HG03045 (cell line): ENCODE data around the gene S100A4.
"Not testable (repeated sequence)": the region's sequence is repeated elsewhere in the genome, so short reads cannot be mapped to it uniquely, and the experiment has no call there.

Source experiments
- ATAC-seq: cut with Tn5 transposase; IDR thresholded peaks from one replicate; pipeline ENCODE4 v1.9.1; 2021; ENCODE audit warnings: mild to moderate bottlenecking, moderate library complexity; ENCODE audit not compliant: unreplicated experiment

Gene S100A4

DNA sequence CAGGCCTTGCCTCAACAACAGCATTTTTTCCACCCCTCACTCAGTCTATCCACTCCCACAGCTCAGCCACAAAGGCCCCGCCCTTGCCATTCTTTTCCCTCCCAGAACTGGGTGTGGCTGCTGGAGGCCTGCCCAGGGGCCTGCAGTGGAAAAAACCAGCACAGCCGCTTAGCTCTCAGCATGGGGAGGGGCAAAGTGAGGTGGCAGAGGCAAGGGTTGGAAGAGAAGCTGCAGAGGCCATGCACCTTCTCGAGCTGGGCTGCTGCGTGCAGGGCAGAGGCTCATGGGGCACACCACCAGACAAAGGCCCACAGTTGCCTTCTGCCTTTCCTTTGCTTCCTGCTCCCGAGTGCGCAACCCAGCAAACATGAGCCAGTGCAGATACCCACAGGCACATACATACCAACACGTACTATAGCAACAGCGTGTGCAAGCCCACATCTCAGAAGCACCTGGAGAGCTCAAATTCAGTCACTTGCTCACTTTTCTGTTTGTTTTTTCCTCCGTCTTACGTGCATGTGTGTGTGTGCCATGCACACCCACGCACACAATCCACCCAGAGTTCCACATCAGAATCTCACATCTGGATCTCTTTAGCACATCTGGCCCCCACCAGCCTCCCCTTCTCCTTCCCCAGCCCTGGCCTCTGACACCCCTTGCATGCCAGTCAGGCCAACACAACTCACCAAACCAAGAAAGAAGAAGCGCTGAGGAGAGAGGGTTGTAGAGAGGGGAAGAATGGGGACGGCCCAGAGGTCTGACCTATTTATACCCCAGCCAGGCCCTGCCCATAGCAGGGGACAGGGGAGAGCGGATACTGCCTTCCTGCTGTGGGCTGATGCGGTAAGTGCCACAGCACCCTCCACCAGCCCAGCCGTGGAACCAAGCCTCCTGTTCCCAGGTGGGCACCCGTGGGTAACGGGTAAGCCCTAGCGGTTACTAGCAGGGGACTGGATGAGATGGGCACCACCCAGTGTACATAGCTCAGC lies at the start of gene S100A4:
S100A4 (minus strand) TSS at position 740 of the 989 bp plus-strand sequence. CDS start 1,012 bp downstream, outside the sequence.
- ATAC-seq: peak; percentile 69

DNA sequence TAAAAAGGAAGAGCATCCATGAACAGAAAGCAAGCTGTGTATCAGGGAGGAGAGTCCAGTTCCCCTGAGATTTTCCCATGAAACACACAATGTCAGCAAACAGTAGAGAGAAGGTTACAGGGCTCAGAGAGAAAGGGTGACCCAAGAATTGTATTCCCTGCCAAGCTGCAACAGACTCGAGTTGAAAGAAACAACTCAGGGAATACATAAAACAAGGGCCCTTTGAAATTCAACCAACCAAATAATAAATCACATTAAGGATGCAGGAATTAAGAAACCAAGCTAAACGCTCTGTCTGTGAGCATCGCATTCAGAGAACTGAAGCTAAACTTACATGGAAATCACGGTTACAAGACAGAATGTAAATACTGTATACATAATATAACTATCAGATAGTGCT lies 47.1 kb upstream of the S100A4 start:
- no peak for ATAC-seq

DNA sequence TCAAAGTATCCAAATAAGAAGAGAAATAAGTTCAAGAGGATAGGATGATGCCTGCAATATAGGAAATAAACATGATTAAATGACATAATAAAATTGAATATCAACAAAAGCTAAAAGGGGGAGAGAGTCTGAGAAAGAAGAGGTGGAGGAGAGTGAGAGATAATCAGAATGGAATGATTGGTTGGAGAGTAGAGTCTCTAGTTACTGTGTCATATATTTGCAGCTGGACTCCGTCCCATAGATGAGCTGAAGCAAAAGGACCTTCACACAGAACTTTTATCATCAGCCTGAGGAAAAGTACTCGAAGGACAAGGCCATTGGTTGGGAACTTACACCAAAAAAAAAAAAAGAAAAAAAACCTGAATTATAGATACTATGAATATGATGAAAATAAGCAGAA lies 42.9 kb upstream of the S100A4 start:
- no peak for ATAC-seq

DNA sequence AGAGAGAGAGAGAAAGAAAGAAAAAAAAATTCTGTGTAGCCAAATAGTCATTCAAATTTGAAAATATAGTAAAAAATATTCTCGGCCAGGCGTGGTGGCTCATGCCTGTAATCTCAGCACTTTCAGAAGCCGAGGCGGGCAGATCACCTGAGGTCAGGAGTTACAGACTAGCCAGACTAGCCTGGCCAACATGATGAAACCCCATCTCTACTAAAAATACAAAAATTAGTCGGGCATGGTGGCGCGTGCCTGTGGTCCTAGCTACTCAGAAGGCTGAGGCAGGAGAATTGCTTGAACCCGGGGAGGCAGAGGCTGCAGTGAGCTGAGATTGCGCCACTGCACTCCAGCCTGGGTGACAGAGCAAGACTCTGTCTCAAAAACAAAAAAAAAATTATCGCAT lies 42.4 kb upstream of the S100A4 start:
- not testable (repeated sequence) for ATAC-seq

DNA sequence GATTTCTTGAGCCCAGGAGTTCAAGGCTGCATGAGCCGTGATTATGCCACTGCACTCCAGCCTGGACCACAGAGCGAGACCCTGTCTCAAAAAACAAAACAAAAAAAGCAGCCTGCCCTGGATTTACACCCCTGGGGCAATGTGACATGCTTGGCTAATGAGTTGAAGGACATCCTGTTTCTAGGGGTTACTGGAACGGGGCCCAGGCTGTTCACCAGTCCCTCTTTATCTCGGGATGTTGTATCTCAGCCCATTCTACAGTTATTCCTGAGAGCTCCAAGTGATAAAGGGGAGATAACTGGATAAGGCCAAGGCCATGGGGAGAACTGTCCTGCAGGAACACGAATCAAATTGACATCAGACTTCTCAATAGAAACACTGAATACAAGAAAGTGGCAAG lies 41.7 kb upstream of the S100A4 start:
- no peak for ATAC-seq

DNA sequence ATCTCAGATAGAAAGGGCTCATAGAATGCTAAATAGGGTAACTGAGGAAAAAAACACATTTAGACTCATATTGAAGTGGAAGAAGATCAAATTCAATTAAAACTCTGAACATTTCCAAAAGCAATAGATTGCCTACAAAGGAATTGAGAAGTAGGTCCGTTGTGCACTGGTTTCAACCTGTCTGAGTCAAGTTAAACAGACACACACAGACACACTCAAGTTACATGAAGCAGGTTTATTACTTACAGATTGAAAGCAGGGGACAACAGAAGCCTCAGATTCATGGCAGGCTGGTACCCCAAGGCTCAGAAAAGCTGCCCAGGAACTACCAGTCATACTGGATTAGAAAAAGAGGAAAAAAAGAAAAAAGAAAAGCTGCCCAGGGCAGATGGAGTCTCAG lies 40.7 kb upstream of the S100A4 start:
- ATAC-seq: no peak

DNA sequence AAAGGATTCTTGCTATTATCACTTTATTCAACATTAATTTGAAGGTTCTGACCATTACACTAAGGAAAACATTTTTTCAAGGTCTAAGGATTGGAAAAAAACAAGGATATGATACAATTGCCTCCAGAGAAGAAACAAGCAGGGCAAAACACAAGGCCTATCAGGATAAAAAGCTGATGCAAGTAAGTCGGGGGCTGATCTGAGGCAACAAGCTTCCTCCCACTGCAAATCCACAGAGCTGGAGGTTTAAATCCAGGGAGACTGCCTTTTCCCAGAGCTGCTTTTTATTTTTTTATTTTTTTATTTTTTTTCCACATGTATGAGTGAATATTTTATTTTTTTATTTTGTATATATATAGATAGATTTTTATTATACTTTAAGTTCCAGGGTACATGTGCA lies 39.4 kb upstream of the S100A4 start:
- ATAC-seq: no peak

DNA sequence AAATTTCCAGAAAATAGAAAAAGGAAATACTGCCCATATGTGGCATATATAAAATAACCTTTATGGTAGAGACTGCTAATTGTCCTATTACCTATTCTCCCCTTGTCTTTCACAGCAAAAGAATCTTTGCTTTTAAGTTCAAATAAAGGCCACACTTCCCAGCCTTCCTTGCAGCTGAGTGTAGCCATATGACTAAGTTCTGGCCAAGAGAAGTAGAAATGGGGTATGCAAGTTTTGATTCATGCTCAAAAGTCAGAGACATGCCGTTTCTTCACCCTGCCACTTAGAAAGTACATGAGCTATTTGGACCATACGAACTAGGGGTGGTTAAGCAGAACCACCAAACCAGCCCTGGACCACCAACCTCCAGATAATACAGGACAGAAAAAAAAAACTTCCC lies 38.4 kb upstream of the S100A4 start:
- no peak for ATAC-seq

DNA sequence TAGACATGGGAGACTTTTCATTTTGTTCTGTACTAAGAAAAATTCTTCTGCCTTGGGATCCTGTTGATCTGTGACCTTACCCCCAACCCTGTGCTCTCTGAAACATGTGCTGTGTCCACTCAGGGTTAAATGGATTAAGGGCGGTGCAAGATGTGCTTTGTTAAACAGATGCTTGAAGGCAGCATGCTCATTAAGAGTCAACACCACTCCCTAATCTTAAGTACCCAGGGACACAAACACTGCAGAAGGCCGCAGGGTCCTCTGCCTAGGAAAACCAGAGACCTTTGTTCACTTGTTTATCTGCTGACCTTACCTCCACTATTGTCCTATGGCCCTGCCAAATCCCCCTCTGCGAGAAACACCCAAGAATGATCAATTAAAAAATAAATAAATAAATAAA lies 37.9 kb upstream of the S100A4 start:
- not testable (repeated sequence) for ATAC-seq

DNA sequence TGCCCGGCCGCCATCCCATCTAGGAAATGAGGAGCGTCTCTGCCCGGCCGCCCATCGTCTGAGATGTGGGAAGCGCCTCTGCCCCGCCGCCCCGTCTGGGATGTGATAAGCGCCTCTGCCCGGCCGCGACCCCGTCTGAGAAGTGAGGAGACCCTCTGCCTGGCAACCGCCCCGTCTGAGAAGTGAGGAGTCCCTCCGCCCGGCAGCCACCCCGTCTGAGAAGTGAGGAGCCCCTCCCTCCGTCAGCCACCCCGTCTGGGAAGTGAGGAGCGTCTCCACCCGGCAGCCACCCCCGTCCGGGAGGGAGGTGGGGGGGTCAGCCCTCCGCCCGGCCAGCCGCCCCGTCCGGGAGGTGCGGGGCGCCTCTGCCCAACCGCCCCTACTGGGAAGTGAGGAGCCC lies 37.2 kb upstream of the S100A4 start:
- ATAC-seq: not testable (repeated sequence)

DNA sequence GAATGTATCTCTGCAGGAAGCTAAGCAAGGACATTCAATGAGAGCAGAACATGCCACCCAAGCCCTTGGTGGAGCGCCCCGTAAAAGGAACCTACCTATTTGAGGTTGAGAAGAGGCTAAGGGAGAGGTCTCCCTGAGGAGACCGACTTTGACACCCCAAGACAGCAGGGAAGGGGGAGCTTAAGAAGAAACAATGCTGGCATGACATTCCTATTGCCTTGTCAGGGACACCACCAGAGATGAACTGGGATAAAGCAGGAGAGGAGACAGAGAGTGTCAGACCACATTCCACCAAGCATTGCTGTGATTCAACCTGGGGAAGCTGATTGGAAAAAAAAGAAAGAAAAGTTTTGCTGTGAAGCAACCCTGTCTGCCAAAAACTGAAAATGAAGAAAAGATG lies 33.3 kb upstream of the S100A4 start:
- ATAC-seq: no peak

DNA sequence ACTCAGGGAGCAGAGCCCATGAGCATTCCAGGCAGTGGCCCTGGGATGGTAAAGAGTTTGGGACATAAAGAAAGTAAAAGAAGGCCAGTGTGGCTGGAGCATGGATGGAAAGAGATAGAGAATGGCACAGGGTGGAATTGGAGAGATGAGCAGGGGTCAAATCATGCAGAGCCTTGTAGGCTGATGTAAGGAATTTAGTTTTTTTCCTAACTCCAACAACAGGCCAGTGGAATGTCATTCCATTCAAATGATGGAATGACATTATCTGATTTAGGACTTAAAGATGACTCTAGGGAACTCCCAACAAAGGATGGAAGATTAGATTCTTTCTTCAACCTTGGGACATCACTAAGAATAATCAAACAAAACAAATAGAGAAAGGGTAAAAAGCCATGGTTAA lies 32.9 kb upstream of the S100A4 start:
- ATAC-seq: no peak

DNA sequence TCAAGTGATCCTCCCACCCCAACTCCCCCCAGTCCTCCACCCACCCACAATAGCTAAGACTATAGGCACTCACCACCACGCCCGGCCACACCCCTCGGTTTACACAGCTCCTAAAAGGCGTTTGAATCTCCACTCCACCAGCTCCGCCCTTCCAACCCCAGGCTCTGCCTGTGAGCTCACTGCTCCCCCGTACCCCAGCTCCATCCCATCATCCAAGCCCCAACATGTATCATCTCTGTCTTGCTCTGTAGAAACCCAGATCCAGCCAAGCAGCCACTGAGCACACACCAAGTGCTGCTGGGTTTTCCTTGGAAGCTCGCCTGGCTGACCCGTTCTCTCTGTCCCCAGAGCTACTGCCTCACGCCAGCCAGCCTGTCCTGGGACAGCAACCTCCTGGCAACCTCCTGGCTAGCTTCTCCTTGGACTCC lies 32.0 kb upstream of the S100A4 start:
- no peak for ATAC-seq

DNA sequence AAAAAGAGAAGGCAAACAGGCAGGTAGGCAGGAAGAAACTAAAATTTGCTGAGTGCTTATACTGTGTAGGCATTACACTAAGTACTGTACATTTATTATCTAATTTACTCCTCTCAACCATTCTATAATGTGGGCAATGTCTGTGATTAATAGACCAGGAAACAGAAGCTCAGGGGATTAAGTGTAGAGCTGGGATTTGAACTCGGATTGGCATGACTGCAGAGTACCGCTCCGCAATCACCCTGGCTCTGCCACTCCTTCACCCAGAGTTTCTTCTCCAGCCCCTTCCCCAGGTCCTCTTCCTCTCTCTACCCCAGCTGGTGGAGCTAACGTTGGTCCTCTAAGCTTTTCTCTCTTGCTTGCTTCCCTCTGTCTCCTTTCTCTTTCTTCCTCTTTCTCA lies 31.5 kb upstream of the S100A4 start:
- ATAC-seq: no peak

DNA sequence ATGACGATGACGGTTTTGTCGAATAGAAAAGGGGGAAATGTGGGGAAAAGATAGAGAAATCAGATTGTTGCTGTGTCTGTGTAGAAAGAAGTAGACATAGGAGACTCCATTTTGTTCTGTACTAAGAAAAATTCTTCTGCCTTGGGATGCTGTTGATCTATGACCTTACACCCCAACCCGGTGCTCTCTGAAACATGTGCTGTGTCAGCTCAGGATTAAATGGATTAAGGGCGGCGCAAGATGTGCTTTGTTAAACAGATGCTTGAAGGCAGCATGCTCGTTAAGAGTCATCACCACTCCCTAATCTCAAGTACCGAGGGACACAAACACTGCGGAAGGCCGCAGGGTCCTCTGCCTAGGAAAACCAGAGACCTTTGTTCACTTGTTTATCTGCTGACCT lies 29.9 kb upstream of the S100A4 start:
- not testable (repeated sequence) for ATAC-seq

DNA sequence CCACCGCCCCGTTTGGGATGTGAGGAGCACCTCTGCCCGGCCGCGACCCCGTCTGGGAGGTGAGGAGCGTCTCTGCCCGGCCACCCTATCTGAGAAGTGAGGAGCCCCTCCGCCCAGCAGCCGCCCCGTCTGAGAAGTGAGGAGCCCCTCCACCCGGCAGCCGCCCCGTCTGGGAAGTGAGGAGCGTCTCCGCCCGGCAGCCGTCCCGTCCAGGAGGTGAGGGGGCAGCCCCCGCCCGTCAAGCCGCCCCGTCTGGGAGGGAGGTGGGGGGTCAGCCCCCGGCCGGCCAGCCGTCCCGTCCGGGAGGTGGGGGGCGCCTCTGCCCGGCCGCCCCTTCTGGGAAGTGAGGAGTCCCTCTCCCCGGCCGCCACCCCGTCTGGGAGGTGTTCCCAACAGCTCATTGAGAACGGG lies 29.5 kb upstream of the S100A4 start:
- ATAC-seq: not testable (repeated sequence)

DNA sequence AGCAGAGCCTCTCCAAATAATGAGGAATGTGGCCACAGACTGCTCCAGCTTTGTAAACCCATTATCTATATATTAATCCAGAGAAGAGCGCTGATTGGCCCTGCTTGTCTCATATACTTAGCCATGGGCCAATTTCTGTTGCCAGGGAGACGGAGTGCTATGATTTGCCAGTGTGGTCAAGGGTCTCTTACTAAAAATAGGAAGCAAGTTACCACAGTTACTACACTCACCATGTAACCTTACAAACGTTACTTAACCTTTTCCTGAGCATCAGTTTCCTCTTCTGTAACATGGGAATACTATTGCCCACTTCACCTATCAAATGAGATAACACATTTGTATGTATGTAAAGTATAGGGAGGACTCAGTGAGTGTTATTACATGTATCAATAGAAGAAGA lies 27.7 kb upstream of the S100A4 start:
- no peak for ATAC-seq

DNA sequence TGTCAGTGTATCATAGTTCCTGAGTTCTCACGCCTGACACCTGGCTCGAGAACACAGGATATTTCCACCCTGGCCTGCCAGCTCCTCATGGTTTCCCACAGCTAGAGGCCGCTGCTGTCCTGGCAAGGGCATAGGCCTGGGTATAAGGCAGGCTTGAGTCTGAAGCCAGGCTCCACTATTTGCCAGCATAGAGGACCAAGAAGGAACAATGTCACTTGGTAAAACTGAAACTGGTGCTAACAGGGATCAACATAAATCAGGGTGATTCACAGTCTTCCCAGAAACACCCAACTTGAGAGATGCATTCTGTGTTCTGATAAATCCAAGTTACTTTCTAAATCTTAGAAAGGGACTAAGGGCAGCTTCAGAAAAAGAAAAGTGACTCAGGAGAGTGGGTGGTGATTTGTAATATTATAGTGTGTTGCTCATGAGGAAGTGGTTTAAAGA lies 27.0 kb upstream of the S100A4 start:
- no peak for ATAC-seq

DNA sequence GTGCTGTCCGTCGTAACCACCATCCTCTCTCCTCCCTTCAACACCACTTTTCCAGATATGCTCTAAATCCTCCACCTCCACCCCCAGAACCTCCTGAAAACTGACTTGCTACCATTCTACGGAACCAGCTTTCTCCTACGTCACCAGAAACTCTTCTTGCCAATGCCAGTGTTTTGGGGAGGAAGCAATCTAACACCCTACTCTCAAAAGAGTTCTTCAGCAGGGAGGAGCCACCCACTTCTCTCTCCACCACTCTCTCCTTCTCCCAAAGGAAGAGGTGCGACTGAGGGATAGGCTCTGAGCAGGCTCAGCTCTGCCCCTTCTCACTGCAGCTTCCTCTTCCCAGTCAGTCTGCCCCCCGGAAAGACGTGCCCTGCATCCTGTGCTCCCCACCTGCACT lies 26.1 kb upstream of the S100A4 start:
- ATAC-seq: no peak

DNA sequence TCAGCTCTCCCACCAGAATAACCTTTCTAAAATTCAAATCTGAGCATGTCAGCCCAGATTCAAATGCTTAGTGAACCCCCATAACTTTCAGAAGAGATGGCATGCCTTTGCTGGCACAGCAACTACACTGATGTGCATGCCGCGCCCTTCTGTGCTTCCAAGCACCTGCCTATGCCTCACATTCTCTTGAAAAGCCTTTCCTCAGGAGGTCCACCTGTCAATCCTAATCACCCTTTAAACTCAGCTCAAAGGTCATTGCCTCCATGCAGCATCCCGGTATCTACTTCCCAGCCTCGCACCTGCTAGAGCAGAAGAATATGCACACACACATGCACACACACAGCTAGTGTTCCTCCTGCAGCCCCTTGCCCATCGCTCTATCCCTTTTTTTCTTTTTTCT lies 25.3 kb upstream of the S100A4 start:
- ATAC-seq: no peak

DNA sequence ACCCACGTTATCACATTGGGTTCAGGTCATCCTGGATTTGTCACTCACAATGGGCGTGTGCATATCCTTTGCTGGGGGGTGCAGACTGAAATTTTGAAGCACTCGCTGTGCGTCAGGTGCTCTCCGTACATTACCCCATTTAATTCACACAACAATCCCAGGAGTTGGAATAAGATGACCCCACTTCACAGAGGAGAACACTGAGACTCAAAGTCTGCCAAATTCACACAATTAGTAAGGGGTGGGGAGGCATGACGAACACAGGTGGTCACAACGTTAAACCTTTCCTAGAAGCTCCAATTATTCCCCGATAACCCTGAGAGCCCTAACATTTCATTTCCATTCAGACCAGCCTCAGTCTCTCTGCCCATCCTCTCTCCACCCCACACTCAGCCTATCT lies 23.9 kb upstream of the S100A4 start:
- no peak for ATAC-seq

DNA sequence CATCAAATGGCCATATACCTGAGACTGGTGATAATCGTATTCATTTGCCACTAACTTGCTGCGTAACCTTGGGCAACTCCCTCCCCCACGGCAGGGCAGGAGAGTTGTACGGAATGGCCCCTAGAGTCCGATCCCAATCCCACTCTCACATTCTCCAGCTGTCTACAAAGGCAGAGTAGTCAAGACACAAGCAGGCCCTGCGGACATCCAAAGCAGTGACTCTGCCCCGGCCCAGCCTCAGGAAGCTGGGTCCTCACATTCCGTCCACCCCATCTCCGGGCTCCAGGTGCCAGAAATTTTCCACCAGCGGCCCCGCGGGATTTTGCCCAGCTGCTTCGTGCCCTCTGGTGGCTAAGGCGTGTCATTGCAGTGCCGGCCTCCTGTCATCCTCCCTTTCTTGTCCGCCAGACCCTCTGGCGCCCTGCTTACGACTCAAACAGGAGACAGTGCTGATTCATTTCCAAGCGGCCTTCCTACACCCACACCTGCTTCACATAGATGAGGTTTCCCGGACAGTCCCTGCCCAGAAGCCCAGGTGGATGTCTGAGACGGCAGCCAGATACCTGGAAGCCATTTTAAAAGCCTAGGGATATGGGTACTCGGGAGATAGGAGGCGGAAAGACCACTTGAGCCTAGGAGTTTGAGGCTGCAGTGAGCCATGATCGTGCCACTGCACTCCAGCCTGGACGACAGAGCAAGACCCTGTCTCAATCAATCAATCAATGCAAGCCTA lies 22.9 kb upstream of the S100A4 start:
- ATAC-seq: no peak
